GM18870 (cell line): ENCODE measurements around the gene MARCHF2.
A peak's percentile ranks its signal among the peaks of the same experiment; 100 is the strongest.

ENCODE experiments used
- ATAC-seq: cut with Tn5 transposase; IDR thresholded peaks from one replicate; pipeline ENCODE4 v1.9.1; 2021; ENCODE audit warnings: moderate library complexity; ENCODE audit not compliant: unreplicated experiment

MARCHF2 gene

GRCh38 chr19:8387688-8388611 lies 25.2 kb upstream of the MARCHF2 start:
- ATAC-seq, result no peak

- ATAC-seq, result no peak
These were observed 24.5 kb upstream of the MARCHF2 start for GRCh38 chr19:8388612-8388958.

- ATAC-seq, result peak; percentile 95
These were observed 23.1 kb upstream of the MARCHF2 start, which contains the start of gene RAB11B for GRCh38 chr19:8389891-8390616. Gene RAB11B, plus strand, starts transcription at chr19:8390360. Its CDS starts 57 bp downstream, at chr19:8390417.

- ATAC-seq, result peak; percentile 5
These were observed 22.5 kb upstream of the MARCHF2 start for GRCh38 chr19:8390617-8390981.

- ATAC-seq, result no peak
These were observed 21.7 kb upstream of the MARCHF2 start for GRCh38 chr19:8391198-8392016.

GRCh38 chr19:8392017-8392591 lies 21.0 kb upstream of the MARCHF2 start:
- no peak for ATAC-seq

GRCh38 chr19:8393192-8393870 lies 19.8 kb upstream of the MARCHF2 start:
- ATAC-seq, result no peak

GRCh38 chr19:8393871-8394250 lies 19.2 kb upstream of the MARCHF2 start:
- ATAC-seq, result no peak

GRCh38 chr19:8395621-8396082 lies 17.5 kb upstream of the MARCHF2 start:
- no peak for ATAC-seq

- no peak for ATAC-seq
These were observed 16.9 kb upstream of the MARCHF2 start for GRCh38 chr19:8396185-8396562.

GRCh38 chr19:8396563-8397203 lies 16.4 kb upstream of the MARCHF2 start:
- no peak for ATAC-seq

GRCh38 chr19:8397271-8397670 lies 15.8 kb upstream of the MARCHF2 start:
- ATAC-seq, result no peak

- no peak for ATAC-seq
These were observed 15.3 kb upstream of the MARCHF2 start for GRCh38 chr19:8397746-8398310.

- no peak for ATAC-seq
These were observed 14.8 kb upstream of the MARCHF2 start for GRCh38 chr19:8398311-8398771.

GRCh38 chr19:8399681-8400188 lies 13.4 kb upstream of the MARCHF2 start:
- no peak for ATAC-seq

- ATAC-seq, result no peak
These were observed 11.1 kb upstream of the MARCHF2 start for GRCh38 chr19:8401981-8402411.

- ATAC-seq, result no peak
These were observed 9.8 kb upstream of the MARCHF2 start for GRCh38 chr19:8403098-8403819.

GRCh38 chr19:8403820-8404109 lies 9.3 kb upstream of the MARCHF2 start:
- no peak for ATAC-seq
